ENCODE results near the gene NGF. TPM values are rescaled to one million over a fixed set of nuclear protein-coding genes. Genes with fewer than 3 reads are reported as not detected.
"Not testable (repeated sequence)": the region's sequence is repeated elsewhere in the genome, so short reads cannot be mapped to it uniquely, and the experiment has no call there.

The NGF gene
- polyA plus RNA-seq (2013, experiment 1 of 2): 1.6 TPM
- 2.0 TPM for polyA plus RNA-seq (2013, experiment 2 of 2)

DNA sequence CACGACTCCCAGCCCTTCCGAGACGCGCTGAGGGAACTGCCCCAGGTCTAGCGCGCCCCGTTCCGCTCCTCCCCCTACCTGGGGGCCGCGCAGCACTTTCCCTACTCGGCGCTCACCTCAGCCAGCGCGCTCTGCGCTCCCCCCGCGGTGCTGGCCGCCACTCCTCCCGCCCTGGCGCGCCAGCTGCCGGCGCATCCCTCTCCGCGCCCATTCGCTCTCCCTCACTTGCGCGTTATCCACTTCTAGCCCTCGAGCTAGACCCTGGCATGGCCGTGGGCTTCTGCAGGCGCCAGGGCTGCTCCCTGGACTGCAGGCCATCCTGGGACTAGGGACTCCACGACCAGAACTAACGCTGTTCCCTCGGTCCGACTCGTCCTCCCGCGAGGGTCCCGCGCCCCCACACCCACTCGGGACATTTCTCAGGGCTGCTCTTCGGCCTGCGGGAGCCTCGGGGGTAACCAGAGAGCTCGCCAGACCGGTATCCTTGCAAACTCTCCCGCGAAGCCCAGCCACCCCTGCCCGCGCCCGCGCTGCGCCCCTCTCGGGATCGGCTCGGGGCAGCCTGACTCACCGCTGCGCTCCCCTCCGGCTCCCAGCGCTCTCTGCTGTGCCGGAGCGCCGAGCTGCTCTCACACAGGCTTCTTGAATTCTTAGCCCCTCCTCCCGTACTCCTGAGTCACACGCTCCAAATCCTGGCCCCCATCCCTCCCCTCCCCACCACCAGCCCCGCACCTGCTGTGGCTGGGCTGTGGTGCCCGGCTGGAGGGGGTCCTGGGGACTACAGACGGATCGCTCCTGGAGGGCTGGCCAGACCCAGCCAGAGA is at the start of gene NGF:
TSS of gene NGF (minus strand) at position 617 of the 824 bp plus-strand sequence. CDS start 51,454 bp downstream, outside the sequence.
- Histone ChIP-seq H3K36me3 (ENCODE audit: control insufficient read depth, insufficient read depth, low read length) (peaks cover 4% of the 10 kb centered on the region), H3K9me3 (ENCODE audit: control insufficient read depth, low read length) (no peaks in the 10 kb centered on the region), H3K4me1 (ENCODE audit: control insufficient read depth, insufficient read depth, low read length, poor library complexity, severe bottlenecking) (peaks cover 13% of the 10 kb centered on the region), H3K4me3 (ENCODE audit: extremely low read depth, insufficient read depth, low read length, poor library complexity, severe bottlenecking) (peak within 1 kb of the TSS; percentile 61), H3K27ac (ENCODE audit: low read depth, low read length, severe bottlenecking) (no peak within 1 kb of the TSS)
- 0% methylated on average over 50 to 62 of the region's 69 CpGs for WGBS, 2 experiments (ENCODE audit: insufficient coverage in 2 of 2)

- H3K27ac ChIP-seq (ENCODE audit: low read depth, low read length, severe bottlenecking); H3K4me3 ChIP-seq (ENCODE audit: extremely low read depth, insufficient read depth, low read length, poor library complexity, severe bottlenecking); H3K36me3 ChIP-seq (ENCODE audit: control insufficient read depth, insufficient read depth, low read length); H3K4me1 ChIP-seq (ENCODE audit: control insufficient read depth, insufficient read depth, low read length, poor library complexity, severe bottlenecking); H3K9me3 ChIP-seq (ENCODE audit: control insufficient read depth, low read length): not testable (repeated sequence)
- WGBS, 2 experiments (ENCODE audit: insufficient coverage in 2 of 2): no CpG with 5 or more reads among the region's 2 CpGs
Measured at GRCh38 chr1:115383455-115383854, 45.4 kb upstream of the NGF start.

- Histone ChIP-seq H3K4me3 (ENCODE audit: extremely low read depth, insufficient read depth, low read length, poor library complexity, severe bottlenecking) (no peak overlapping the region), H3K9me3 (ENCODE audit: control insufficient read depth, low read length) (no peaks in the 10 kb centered on the region), H3K36me3 (ENCODE audit: control insufficient read depth, insufficient read depth, low read length) (no peaks in the 10 kb centered on the region), H3K27ac (ENCODE audit: low read depth, low read length, severe bottlenecking) (no peak overlapping the region), H3K4me1 (ENCODE audit: control insufficient read depth, insufficient read depth, low read length, poor library complexity, severe bottlenecking) (no peaks in the 10 kb centered on the region)
- WGBS, 2 experiments (ENCODE audit: insufficient coverage in 2 of 2): 95 to 100% methylated on average over 1 to 2 of the region's 4 CpGs
Measured at GRCh38 chr1:115379943-115380342, 41.9 kb upstream of the NGF start.

DNA sequence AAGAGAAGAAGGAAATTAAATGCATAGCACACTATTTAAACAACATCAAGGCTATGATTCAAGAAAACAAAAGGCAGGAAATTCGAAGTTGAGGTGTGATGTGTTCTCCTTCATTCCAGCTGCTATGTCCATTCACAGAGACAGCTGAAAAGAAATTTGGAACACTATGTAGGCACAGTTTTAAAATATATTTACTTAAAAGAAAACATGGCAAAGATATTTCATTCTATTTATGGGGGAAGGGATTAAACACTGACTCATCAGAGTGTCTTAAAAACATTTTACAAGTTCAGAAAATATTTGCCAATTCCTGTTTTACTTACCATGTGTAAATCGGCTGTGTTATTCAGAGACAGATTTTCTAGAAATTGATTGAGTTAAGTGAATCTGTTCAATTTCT is 39.4 kb upstream of the NGF start:
- no peaks in the 10 kb centered on the region for H3K9me3 ChIP-seq (ENCODE audit: control insufficient read depth, low read length)
- H3K36me3 ChIP-seq (ENCODE audit: control insufficient read depth, insufficient read depth, low read length): no peaks in the 10 kb centered on the region
- H3K4me1 ChIP-seq (ENCODE audit: control insufficient read depth, insufficient read depth, low read length, poor library complexity, severe bottlenecking): no peaks in the 10 kb centered on the region
- no peak overlapping the region for H3K27ac ChIP-seq (ENCODE audit: low read depth, low read length, severe bottlenecking)
- no peak overlapping the region for H3K4me3 ChIP-seq (ENCODE audit: extremely low read depth, insufficient read depth, low read length, poor library complexity, severe bottlenecking)
- WGBS, 2 experiments (ENCODE audit: insufficient coverage in 2 of 2): 100% methylated on average over 1 of the region's 2 CpGs; no CpG with 5 or more reads in 1 of the 2 experiments

GRCh38 chr1:115374598-115374997 is 36.5 kb upstream of the NGF start:
- Histone ChIP-seq H3K27ac (ENCODE audit: low read depth, low read length, severe bottlenecking) (no peak overlapping the region), H3K4me3 (ENCODE audit: extremely low read depth, insufficient read depth, low read length, poor library complexity, severe bottlenecking) (no peak overlapping the region), H3K4me1 (ENCODE audit: control insufficient read depth, insufficient read depth, low read length, poor library complexity, severe bottlenecking) (no peaks in the 10 kb centered on the region), H3K36me3 (ENCODE audit: control insufficient read depth, insufficient read depth, low read length) (no peaks in the 10 kb centered on the region), H3K9me3 (ENCODE audit: control insufficient read depth, low read length) (no peaks in the 10 kb centered on the region)
- WGBS, 2 experiments (ENCODE audit: insufficient coverage in 2 of 2): 95 to 96% methylated on average over 2 to 3 of the region's 3 CpGs

- Histone ChIP-seq H3K36me3 (ENCODE audit: control insufficient read depth, insufficient read depth, low read length) (no peaks in the 10 kb centered on the region), H3K4me3 (ENCODE audit: extremely low read depth, insufficient read depth, low read length, poor library complexity, severe bottlenecking) (no peak overlapping the region), H3K27ac (ENCODE audit: low read depth, low read length, severe bottlenecking) (no peak overlapping the region), H3K9me3 (ENCODE audit: control insufficient read depth, low read length) (no peaks in the 10 kb centered on the region), H3K4me1 (ENCODE audit: control insufficient read depth, insufficient read depth, low read length, poor library complexity, severe bottlenecking) (no peaks in the 10 kb centered on the region)
Measured at GRCh38 chr1:115373305-115373704, 35.3 kb upstream of the NGF start.

DNA sequence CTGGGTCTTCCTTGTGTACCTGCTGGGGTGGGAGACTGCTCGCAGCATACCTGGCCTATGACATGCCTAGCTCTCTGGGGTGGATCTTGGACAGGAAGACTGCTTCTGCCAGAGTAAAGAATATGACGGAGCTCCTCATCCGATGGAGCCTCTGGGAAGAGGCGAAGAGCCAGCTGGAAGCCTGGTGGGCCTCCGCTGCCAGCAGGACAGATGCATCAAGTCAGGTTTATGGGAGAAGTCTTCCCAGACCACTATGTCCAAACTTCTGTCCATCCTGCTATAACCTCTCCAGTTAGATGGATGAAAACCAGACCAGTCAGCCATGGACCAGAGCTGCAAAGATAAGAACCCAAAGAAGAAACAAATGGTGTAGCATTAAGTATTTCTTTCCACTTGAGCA is 27.7 kb upstream of the NGF start:
- H3K27ac ChIP-seq (ENCODE audit: low read depth, low read length, severe bottlenecking): no peak overlapping the region
- peaks cover 6% of the 10 kb centered on the region for H3K9me3 ChIP-seq (ENCODE audit: control insufficient read depth, low read length)
- no peaks in the 10 kb centered on the region for H3K36me3 ChIP-seq (ENCODE audit: control insufficient read depth, insufficient read depth, low read length)
- no peaks in the 10 kb centered on the region for H3K4me1 ChIP-seq (ENCODE audit: control insufficient read depth, insufficient read depth, low read length, poor library complexity, severe bottlenecking)
- H3K4me3 ChIP-seq (ENCODE audit: extremely low read depth, insufficient read depth, low read length, poor library complexity, severe bottlenecking): no peak overlapping the region
- 88 to 94% methylated on average over 5 of the region's 5 CpGs for WGBS, 2 experiments (ENCODE audit: insufficient coverage in 2 of 2)

DNA sequence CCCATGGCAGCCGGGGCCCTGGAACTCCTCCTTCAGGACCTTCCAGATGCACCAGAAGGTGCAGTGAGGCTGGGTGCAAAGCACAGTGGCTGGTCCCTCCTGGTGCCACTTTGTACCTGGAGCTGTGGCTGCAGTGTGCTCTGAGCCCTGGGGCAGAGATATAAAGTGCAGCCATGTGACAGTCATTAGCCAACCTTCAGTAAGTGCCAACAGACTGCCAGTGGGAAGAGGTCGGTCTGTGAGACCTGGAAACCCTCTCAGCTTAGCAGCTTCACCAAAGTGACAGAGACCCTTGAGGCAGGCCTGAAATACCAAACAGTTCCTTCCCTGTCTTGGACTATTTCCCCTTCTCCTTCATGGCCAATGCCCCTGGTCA is 26.7 kb upstream of the NGF start:
- Histone ChIP-seq H3K27ac (ENCODE audit: low read depth, low read length, severe bottlenecking) (no peak overlapping the region), H3K4me1 (ENCODE audit: control insufficient read depth, insufficient read depth, low read length, poor library complexity, severe bottlenecking) (no peaks in the 10 kb centered on the region), H3K4me3 (ENCODE audit: extremely low read depth, insufficient read depth, low read length, poor library complexity, severe bottlenecking) (no peak overlapping the region), H3K9me3 (ENCODE audit: control insufficient read depth, low read length) (peaks cover 6% of the 10 kb centered on the region), H3K36me3 (ENCODE audit: control insufficient read depth, insufficient read depth, low read length) (no peaks in the 10 kb centered on the region)
- WGBS, 2 experiments (ENCODE audit: insufficient coverage in 2 of 2): 87 to 100% methylated on average over 1 to 2 of the region's 2 CpGs

DNA sequence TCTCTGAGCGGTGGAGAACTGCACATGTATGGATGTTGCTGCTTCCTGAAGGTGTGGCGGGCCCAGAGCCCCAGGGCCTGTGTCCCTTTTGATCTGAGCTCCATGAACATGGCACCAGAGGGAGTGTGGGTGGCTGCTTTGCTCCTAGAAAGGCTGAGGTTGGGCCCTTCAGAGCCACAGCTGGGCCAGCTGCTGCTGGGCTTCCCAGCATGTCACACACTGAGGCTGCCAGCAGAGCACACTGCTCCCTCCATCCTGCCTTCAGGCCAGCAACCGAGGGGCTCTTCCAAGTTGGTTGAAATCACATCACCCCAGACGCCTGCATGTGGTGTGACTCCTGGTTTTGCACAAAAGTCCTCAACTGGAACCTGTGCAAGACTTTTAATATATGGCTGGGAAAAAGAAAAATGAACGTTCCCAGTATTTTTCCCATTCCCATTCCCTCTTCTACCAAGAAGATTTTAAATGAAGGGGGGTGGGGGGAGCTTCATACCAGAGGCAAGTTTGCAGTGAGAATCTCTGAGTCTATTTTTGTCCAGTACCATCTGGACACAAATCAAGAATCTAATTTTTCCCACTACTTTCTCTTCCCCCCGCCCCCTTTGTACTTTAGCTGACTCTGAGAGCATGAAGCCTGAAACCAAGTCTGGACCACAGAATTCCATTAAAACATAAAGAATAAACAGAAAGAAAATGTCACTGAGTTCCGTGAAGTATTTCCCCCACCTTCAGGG is 26.2 kb upstream of the NGF start:
- WGBS, 2 experiments (ENCODE audit: insufficient coverage in 2 of 2): 89 to 98% methylated on average over 5 of the region's 7 CpGs
- Histone ChIP-seq H3K4me3 (ENCODE audit: extremely low read depth, insufficient read depth, low read length, poor library complexity, severe bottlenecking) (no peak overlapping the region), H3K9me3 (ENCODE audit: control insufficient read depth, low read length) (peaks cover 6% of the 10 kb centered on the region), H3K27ac (ENCODE audit: low read depth, low read length, severe bottlenecking) (no peak overlapping the region), H3K4me1 (ENCODE audit: control insufficient read depth, insufficient read depth, low read length, poor library complexity, severe bottlenecking) (no peaks in the 10 kb centered on the region), H3K36me3 (ENCODE audit: control insufficient read depth, insufficient read depth, low read length) (no peaks in the 10 kb centered on the region)

GRCh38 chr1:115363171-115363570 is 25.1 kb upstream of the NGF start:
- H3K4me1 ChIP-seq (ENCODE audit: control insufficient read depth, insufficient read depth, low read length, poor library complexity, severe bottlenecking): no peaks in the 10 kb centered on the region
- H3K9me3 ChIP-seq (ENCODE audit: control insufficient read depth, low read length): peaks cover 6% of the 10 kb centered on the region
- no peak overlapping the region for H3K4me3 ChIP-seq (ENCODE audit: extremely low read depth, insufficient read depth, low read length, poor library complexity, severe bottlenecking)
- no peaks in the 10 kb centered on the region for H3K36me3 ChIP-seq (ENCODE audit: control insufficient read depth, insufficient read depth, low read length)
- H3K27ac ChIP-seq (ENCODE audit: low read depth, low read length, severe bottlenecking): no peak overlapping the region
- WGBS, 2 experiments (ENCODE audit: insufficient coverage in 2 of 2): 57 to 94% methylated on average over 1 of the region's 1 CpG
